ENCODE data around the gene DMXL1.

Gene DMXL1

GRCh38 chr5:119058979-119059529 is 11.8 kb upstream of the DMXL1 start:
- Histone ChIP-seq H4K20me1 (ENCODE audit: insufficient read depth, low read length) (no peaks in the 10 kb centered on the region), H3K9ac (ENCODE audit: low read length) (no peak overlapping the region), H3K79me2 (ENCODE audit: insufficient read depth, low read length) (no peaks in the 10 kb centered on the region), H3K9me2 (ENCODE audit: low read depth, low read length) (no peaks in the 10 kb centered on the region), H2AFZ (ENCODE audit: low read length) (no peak overlapping the region), H3K36me3 (ENCODE audit: insufficient read depth, low read length) (no peaks in the 10 kb centered on the region), H3K27ac (ENCODE audit: low read depth, low read length, poor library complexity, severe bottlenecking) (no peak overlapping the region), H3F3A (ENCODE audit: insufficient read depth, low read length) (no peaks in the 10 kb centered on the region), H3K4me2 (ENCODE audit: low read length) (no peak overlapping the region), H3K27me3 (ENCODE audit: insufficient read depth, low read length) (no peaks in the 10 kb centered on the region), H3K4me1 (ENCODE audit: insufficient read depth, low read length, severe bottlenecking) (no peaks in the 10 kb centered on the region), H3K9me3 (ENCODE audit: low read length) (no peaks in the 10 kb centered on the region), H3K4me3 (ENCODE audit: low read depth, low read length, poor library complexity, severe bottlenecking) (no peak overlapping the region)
- TF ChIP-seq CTCF (IDR thresholded peaks at IDR 0.05; ENCODE audit: low read length) (no peak), EZH2 (IDR thresholded peaks at IDR 0.05; ENCODE audit: borderline replicate concordance, low read length) (no peak)

- H3K4me3 ChIP-seq (ENCODE audit: low read depth, low read length, poor library complexity, severe bottlenecking), result no peak overlapping the region
- H3K27me3 ChIP-seq (ENCODE audit: insufficient read depth, low read length), result no peaks in the 10 kb centered on the region
- no peaks in the 10 kb centered on the region for H3K9me3 ChIP-seq (ENCODE audit: low read length)
- no peak overlapping the region for H3K27ac ChIP-seq (ENCODE audit: low read depth, low read length, poor library complexity, severe bottlenecking)
- H2AFZ ChIP-seq (ENCODE audit: low read length), result no peak overlapping the region
- no peak overlapping the region for H3K4me2 ChIP-seq (ENCODE audit: low read length)
- H3K9me2 ChIP-seq (ENCODE audit: low read depth, low read length), result no peaks in the 10 kb centered on the region
- no peak overlapping the region for H3K9ac ChIP-seq (ENCODE audit: low read length)
- TF ChIP-seq EZH2 (IDR thresholded peaks at IDR 0.05; ENCODE audit: borderline replicate concordance, low read length), result no peak
- no peak for TF ChIP-seq CTCF (IDR thresholded peaks at IDR 0.05; ENCODE audit: low read length)
- H3F3A ChIP-seq (ENCODE audit: insufficient read depth, low read length), result no peaks in the 10 kb centered on the region
- H3K4me1 ChIP-seq (ENCODE audit: insufficient read depth, low read length, severe bottlenecking), result no peaks in the 10 kb centered on the region
- H4K20me1 ChIP-seq (ENCODE audit: insufficient read depth, low read length), result no peaks in the 10 kb centered on the region
- no peaks in the 10 kb centered on the region for H3K36me3 ChIP-seq (ENCODE audit: insufficient read depth, low read length)
- no peaks in the 10 kb centered on the region for H3K79me2 ChIP-seq (ENCODE audit: insufficient read depth, low read length)
These were observed 11.1 kb upstream of the DMXL1 start for GRCh38 chr5:119059740-119060255.

GRCh38 chr5:119063579-119064379 is 7.1 kb upstream of the DMXL1 start:
- H3K27ac ChIP-seq (ENCODE audit: low read depth, low read length, poor library complexity, severe bottlenecking), result no peak overlapping the region
- H3K4me1 ChIP-seq (ENCODE audit: insufficient read depth, low read length, severe bottlenecking), result no peaks in the 10 kb centered on the region
- no peak overlapping the region for H2AFZ ChIP-seq (ENCODE audit: low read length)
- no peaks in the 10 kb centered on the region for H4K20me1 ChIP-seq (ENCODE audit: insufficient read depth, low read length)
- no peaks in the 10 kb centered on the region for H3F3A ChIP-seq (ENCODE audit: insufficient read depth, low read length)
- H3K36me3 ChIP-seq (ENCODE audit: insufficient read depth, low read length), result no peaks in the 10 kb centered on the region
- no peak overlapping the region for H3K4me3 ChIP-seq (ENCODE audit: low read depth, low read length, poor library complexity, severe bottlenecking)
- H3K27me3 ChIP-seq (ENCODE audit: insufficient read depth, low read length), result no peaks in the 10 kb centered on the region
- no peaks in the 10 kb centered on the region for H3K9me3 ChIP-seq (ENCODE audit: low read length)
- no peaks in the 10 kb centered on the region for H3K79me2 ChIP-seq (ENCODE audit: insufficient read depth, low read length)
- no peak overlapping the region for H3K4me2 ChIP-seq (ENCODE audit: low read length)
- H3K9me2 ChIP-seq (ENCODE audit: low read depth, low read length), result no peaks in the 10 kb centered on the region
- TF ChIP-seq CTCF (IDR thresholded peaks at IDR 0.05; ENCODE audit: low read length), result no peak
- TF ChIP-seq EZH2 (IDR thresholded peaks at IDR 0.05; ENCODE audit: borderline replicate concordance, low read length), result no peak
- H3K9ac ChIP-seq (ENCODE audit: low read length), result no peak overlapping the region
